Measurements from ENCODE around the gene THRSP.
"Not testable (repeated sequence)": the region's sequence is repeated elsewhere in the genome, so short reads cannot be mapped to it uniquely, and the experiment has no call there.

THRSP gene

GRCh38 chr11:78066471-78066870, 2.8 kb downstream of the THRSP start:
- DNase-seq (ENCODE audit: low spot score): no peak

DNA sequence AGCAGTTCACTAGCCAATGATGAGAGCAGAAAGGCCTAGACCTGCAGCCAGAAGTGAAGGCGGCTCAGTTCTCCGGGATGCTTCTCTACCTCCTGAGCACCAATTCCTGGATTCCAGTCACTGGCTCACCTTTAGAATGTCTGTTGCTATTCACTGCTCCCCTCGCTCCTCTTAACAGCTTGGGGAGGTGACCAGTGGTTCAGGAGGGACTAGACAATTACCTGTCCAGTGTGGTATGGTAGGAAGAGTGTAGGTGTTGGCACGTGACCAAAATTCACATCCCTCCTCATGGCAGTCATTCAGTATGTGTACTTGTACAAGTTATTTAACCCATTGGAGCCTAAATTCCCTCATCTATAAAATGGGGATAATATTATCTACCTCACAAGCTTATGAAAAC, 4.0 kb downstream of the THRSP start:
- DNase-seq (ENCODE audit: low spot score): no peak

- DNase-seq (ENCODE audit: low spot score): no peak
Measured at GRCh38 chr11:78069465-78069864, 5.8 kb downstream of the THRSP start.

DNA sequence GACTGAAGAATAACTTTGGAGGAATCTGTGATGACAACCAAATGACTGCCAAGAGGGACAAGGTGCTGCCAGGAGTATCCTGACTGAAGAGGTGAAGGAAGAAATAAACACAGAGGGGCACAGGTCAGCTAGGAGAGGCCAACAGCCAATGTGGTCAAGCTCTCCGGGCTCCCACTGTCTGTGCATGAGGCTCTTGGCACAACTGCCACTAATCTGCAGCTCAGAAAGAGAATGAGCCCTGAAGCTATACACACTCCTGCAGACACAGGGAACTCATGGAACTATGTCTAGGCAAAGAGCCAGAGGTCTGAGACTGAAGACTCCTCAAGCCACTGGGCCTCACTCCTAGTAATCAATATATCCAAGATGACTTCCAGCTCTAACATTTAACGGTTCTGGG, 7.0 kb downstream of the THRSP start:
- no peak for DNase-seq (ENCODE audit: low spot score)

DNA sequence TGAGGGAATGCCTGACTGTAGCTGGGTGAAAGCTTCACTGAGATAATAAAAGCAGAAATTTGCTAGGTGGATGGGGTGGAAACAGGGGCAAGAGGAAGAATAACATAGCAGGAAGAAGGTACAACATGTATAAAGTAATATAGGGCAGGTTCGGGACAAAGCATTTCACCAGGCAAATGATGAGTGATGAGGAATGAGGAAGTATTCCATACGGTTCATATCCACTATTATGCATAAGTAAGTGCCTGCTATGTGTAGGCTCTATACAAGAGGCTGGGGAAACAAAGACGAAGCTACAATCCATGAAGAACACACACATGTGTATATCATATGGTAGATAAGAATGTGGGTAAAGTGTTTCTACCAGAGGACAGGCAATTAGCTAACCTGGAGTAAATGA, 8.1 kb downstream of the THRSP start:
- DNase-seq (ENCODE audit: low spot score): no peak

DNA sequence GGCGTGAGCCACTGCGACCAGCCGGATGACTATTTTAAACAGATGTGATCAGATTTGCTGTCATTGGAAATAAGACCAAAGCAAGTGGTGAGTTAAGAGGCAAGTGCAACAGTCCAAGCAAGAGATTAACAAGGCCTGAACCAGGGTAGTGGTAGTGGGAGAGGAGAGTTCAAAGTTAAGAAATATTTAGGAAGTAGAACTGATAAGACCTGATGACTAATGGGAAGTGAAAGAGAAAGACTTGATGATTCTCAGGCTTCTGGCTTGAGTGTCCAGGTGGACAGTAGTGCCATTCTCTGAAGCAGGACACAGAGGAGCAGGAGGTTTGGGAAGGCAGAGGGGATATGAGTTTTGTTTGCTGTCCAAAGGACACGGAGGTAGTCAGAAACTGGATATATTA, 8.8 kb downstream of the THRSP start:
- no peak for DNase-seq (ENCODE audit: low spot score)

DNA sequence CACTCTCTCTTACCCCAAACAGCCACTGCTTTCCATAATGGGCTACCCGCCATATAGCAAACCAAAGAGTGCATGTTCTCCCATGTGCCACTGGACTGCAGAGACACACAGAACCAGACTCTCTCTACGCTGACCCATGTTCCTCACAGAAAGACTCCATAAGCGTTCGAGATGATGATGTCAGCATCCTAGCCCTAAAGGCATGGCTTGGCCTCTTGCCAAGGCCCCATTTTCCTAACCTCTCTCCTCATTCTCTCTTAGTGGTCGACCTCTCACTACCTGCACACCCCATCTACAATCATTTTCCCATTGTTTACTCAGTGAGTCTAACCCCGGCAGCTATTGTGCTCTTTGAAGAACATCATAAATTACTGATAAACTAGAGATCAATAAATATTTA, 11.1 kb downstream of the THRSP start:
- no peak for DNase-seq (ENCODE audit: low spot score)

- DNase-seq (ENCODE audit: low spot score): no peak
Measured at GRCh38 chr11:78076733-78077403, 13.2 kb downstream of the THRSP start.

DNA sequence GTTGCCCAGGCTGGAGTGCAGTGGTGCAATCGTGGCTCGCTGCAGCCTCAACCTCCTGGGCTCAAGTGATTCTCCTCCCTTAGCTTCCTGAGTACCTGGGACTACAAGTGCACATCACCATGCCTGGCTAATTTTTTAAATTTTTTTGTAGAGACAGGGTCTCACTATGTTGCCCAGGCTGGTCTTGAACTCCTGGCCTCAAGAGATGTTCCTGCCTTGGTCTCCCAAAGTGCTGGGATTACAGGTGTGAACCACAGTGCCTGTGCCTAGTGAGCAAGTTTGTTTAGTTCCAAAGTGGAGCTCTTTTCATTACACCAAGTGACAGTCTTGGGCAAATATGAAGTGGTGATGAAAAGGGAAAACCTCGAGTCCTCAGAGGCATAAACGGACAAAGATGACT, 13.9 kb downstream of the THRSP start:
- DNase-seq (ENCODE audit: low spot score): not testable (repeated sequence)

GRCh38 chr11:78078218-78079167, 14.8 kb downstream of the THRSP start:
- no peak for DNase-seq (ENCODE audit: low spot score)

GRCh38 chr11:78079232-78080083, 15.8 kb downstream of the THRSP start, which contains the start of gene NDUFC2:
Gene NDUFC2 (minus strand): TSS chr11:78079862. CDS start chr11:78079744, 118 bp downstream.
- DNase-seq (ENCODE audit: low spot score): peak; percentile 81

- no peak for DNase-seq (ENCODE audit: low spot score)
Measured at GRCh38 chr11:78080084-78080817, 16.6 kb downstream of the THRSP start.

DNA sequence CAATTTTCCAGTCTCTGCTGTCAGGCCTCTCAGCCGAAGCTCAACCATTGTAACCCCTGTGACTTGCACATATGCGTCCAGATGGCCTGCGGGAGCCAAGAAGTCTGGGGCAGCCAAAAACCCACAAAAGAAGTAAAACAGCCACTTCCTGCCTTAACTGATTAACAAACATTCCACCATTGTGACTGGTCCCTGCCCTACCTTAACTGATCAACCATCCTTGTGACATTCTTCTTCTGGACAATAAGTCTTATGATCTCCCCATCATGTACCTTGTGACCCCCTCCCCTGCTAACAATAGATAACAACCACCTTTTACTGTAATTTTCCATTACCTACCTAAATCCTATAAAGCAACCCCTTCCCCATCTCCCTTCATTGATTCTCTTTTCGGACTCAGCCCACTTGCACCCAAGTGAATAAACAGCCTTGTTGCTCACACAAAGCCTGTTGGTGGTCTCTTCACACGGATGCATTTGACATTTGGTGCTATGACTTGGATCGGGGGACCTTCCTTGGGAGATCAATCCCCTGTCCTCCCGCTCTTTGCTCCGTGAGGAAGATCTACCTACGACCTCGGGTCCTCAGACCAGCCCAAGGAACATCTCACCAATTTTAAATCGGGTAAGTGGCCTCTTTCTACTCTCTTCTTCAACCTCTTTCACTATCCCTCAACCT, 17.3 kb downstream of the THRSP start:
- DNase-seq (ENCODE audit: low spot score): no peak

GRCh38 chr11:78081583-78081982, 17.9 kb downstream of the THRSP start:
- DNase-seq (ENCODE audit: low spot score): no peak

- no peak for DNase-seq (ENCODE audit: low spot score)
Measured at GRCh38 chr11:78082146-78082545, 18.5 kb downstream of the THRSP start.

- no peak for DNase-seq (ENCODE audit: low spot score)
Measured at GRCh38 chr11:78083021-78083420, 19.4 kb downstream of the THRSP start.

DNA sequence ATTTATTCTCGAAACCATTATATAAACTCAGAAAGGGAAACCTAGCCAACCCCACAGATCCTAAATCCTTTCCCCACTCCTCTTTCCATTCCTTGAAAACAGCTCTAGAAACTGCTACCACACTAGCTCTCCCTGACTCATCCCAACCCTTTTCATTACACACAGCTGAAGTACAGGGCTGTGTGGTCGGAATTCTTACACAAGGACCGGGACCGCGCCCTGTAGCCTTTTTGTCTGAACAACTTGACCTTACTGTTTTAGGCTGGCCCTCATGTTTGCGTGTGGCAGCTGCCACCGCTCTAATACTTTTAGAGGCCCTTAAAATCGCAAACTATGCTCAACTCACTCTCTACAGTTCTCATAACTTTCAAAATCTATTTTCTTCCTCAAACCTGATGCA, 20.8 kb downstream of the THRSP start:
- DNase-seq (ENCODE audit: low spot score): not testable (repeated sequence)

DNA sequence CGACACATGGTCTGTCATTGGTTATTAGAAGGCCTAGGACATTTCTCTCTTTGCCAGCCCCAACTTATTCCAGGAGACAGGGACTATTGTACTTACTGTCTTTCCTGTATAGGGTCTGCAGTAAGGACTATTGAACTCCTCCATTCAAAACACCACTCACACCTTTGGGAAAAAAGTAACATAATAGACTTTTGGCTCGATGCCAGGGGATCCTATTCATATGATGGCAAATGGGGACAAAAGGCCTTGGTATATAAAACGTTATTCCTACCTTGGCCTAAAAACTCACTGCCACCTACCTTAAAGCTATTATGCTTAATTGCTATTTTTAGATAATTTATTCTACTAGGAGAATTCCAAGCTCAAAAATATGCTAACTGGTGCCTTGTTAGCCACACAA, 22.3 kb downstream of the THRSP start:
- no peak for DNase-seq (ENCODE audit: low spot score)

GRCh38 chr11:78086521-78087074, 22.9 kb downstream of the THRSP start:
- DNase-seq (ENCODE audit: low spot score): not testable (repeated sequence)

DNA sequence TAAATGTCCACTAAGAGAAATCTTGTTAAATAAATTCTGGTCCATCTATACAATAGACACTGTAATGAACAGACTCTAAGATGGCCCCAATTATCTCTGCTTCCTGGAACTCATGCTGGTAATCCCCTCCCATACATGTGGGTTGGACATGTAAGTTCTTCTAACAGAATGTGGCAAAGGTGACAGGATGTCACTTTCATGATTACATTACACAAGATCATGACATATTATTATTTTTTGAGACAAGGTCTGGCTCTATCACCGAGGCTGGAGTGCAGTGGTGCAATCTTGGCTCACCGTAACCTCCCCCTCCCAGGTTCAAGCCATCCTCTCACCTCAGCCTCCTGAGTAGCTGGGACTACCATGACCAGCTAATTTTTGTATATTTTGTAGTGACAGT, 30.6 kb downstream of the THRSP start:
- DNase-seq (ENCODE audit: low spot score): no peak

All from ecto neural progenitor cell (in vitro differentiated cells).